ENCODE measurements around the gene NOXA1.
A peak's percentile ranks its signal among the peaks of the same experiment; 100 is the strongest.

The NOXA1 gene

GRCh38 chr9:137454597-137455358, 31.6 kb downstream of the NOXA1 start:
- DNase-seq (ENCODE audit: low read depth in 3 of 3), result no peak

DNA sequence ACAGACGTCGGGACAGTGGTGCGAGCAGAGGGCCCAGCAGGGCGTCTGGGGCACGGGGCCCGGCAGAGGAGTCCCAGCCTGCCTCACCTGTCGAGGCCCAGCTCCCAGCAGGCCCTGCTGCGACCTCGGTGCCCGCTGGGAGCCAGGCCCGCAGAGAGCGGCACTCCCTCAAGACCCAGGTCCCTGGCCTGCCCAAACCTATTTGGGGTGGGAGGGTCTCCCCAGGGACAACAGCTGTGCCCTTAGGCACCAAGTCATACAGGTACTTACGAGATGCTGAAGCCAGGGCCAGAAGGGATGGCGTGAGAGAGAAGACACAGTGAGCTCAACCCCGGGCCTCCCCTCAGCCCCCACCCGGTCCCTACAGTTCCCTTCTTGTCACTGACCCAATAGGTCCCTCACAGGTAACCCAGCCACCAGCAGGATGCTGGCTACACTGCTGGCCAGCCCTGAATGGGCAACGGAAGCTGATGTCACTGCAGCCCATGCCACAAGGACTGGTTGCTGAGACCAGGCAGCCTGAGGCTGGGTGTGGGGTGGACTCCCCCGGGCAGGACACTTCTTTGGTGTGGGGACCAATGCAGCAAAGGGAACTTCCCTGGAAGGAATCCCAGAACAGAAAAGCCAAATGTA, 32.3 kb downstream of the NOXA1 start:
- no peak for DNase-seq (ENCODE audit: low read depth in 3 of 3)

DNA sequence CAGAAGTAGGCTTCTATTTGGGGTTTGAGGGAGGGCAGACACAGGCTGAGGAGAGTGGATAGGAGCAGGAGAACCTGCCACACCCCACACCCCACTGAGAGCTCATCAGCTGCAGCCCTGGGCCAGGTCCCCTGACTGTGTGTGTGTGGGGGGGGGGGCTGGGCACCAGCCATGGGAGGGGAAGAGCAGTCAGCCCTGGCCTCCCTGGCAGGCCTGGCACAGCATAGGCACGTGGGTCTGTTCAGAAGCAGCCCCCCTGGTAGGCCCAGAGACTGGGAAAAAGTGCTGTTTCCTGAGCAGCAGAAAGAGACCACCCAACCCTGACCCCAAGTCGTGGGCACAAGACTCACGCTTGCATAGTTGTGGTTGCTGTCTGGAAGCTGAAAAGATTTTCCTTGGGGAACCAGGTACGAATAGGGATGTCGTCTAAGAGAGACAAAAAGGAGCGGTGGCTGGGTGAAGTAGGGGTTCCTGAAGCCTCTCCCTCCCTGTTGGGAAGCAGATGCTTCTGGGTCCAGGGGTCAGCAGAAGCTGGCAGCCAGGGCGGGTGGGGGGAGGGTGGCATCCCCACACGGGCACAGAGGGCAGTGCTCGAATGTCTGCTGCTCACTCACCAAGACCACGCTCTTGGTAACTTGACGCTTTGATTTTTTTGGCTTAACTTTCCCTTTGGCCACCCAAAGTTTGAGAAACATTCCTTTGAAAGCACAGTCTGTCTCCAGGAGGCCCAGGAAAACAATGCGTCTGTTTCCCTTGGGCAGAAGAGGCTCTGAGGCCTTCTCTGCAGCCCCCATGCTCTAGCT, 33.1 kb downstream of the NOXA1 start:
- no peak for DNase-seq (ENCODE audit: low read depth in 3 of 3)

- DNase-seq (ENCODE audit: low read depth in 3 of 3), result no peak
These were observed 33.7 kb downstream of the NOXA1 start for GRCh38 chr9:137456864-137457405.

- DNase-seq (ENCODE audit: low read depth in 3 of 3), result no peak
These were observed 34.4 kb downstream of the NOXA1 start for GRCh38 chr9:137457406-137458193.

DNA sequence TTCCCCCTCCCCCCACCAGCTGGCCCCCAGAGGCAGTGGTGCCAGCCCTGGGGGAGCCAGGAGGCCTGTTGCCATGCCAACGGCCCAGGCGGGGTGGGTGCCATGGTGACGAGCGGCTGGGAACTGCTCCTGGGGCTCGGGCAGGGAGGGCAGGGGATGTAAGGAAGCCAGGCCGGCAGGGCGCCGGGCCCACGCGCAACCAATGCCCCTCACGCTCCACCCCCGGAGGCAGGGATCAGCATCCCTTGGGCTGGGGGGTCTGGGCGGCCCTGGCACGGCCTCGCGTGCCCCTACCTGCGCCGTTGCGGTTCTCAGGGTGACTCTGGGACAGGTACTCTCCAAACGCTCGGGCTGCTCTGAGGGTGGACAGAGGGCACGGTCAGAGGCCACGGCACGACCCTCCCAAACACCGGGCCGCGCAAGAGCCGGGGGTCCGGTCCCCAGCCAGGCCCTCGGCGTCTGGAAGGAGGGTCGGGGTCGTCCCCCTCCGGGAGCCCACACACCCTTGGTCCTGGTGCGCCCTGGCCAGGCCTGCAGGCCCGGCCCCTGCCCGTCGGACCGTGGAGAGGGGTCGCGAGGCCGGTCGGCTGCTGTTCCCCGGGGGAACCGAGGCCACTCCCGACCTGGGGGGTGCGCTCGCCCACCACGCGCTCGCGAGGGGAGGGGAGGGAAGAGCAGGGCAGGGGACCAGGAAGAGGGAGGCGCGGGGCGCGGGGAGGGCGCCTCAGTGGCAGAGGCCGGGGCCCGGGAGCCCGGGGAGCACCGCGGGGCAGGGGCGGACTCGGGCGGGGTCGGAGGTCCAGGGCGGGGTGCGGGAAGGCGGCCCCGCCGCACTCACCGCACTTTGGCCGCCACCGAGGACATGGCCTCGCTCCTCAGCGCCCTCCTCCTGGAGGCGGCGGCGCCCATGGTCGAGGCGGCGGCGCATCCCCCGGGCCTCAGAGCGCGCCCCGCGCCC, 35.3 kb downstream of the NOXA1 start:
- DNase-seq (ENCODE audit: low read depth in 3 of 3), result no peak

DNA sequence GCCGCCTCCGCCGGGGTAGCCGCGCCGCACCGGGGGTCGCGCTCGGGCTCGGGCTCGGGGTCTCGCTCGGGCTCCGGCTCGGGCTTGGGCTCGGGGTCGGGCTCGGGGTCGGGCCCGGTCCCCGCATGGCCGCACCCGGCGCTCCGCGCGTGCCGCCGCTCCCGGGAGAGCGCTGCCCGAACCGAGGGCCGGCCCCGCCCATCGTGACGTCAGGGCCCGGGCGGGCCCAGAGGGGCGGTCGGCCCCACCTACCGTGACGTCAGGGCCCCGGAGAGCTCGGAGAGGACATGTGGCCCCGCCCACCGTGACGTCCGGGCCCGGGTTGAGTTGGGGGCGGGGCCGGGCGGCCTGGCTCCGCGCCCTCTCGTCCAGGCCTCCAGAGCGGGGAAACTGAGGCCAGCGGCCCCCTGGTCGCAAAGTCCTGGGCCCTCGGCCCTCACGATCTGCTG, 36.0 kb downstream of the NOXA1 start, which contains the start of gene NSMF:
TSS of gene NSMF (minus strand) at position 183 of the 449 bp plus-strand sequence. CDS start 232 bp downstream, outside the sequence.
- DNase-seq (ENCODE audit: low read depth in 3 of 3), result peak; percentile 86 to 98 (median 95)

GRCh38 chr9:137459601-137460362, 36.6 kb downstream of the NOXA1 start:
- DNase-seq (ENCODE audit: low read depth in 3 of 3), result no peak

DNA sequence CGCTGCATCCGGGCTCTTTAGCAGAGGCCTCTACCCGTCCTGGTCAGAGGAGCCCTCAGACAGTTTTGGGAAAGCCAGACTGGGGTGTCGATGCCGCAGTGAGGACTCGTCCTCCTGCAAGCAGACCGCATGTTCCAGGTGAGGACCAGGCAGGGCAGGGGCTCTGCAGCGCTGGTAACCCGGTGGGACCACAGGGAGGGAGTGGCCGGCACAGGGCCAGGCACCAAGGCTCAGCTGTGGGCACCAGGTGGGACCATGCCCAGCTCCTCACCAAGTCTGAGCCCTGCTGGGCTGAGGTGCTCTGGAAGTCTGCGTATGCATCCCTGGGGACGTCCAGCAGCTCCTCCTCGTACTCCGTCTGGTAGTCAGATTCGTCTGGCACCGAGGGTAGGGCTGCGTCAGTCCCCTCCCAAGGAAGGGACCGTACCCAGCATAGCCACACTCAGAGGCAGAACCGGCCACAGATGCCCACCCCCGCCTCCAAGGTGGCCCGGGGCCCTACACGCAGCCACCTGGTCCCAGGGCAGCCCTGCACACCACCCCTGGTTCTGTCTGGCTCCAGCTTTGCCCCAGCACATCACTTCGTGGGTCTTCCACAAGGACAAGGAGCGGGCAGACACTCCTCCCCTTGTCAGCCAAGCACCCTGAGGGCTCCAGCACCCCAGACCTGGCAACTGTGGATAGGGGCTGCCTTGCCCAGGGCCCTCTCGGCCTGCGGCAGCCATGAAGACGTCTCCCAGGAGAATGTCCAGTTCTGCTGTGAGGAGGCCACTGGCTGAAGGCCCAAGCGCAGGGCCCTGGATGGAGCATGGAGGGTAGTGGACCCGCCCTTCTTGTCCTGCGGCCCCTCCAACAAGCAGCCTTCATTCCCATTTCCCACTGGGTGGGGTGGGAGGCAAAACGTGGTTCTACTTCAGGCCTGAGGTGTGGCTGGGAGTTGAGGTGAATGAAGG, 37.4 kb downstream of the NOXA1 start:
- no peak for DNase-seq (ENCODE audit: low read depth in 3 of 3)

DNA sequence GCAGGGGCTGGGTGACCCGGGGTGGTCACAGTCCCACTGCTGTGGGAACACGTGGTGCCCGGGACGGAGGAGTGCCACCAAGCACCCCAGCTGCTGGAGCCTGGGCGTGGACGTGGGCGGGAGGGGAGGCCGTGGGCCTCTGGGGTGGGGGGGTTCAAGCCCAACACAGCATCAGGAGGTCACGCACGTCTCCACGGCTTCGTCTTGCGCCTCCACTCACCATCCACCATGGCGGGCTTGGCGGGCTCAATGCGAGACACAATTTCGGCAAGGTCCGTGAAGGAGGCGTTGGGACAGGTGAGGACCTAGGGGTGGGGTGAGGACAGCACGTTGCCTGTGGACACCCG, 38.1 kb downstream of the NOXA1 start:
- DNase-seq (ENCODE audit: low read depth in 3 of 3), result no peak

DNA sequence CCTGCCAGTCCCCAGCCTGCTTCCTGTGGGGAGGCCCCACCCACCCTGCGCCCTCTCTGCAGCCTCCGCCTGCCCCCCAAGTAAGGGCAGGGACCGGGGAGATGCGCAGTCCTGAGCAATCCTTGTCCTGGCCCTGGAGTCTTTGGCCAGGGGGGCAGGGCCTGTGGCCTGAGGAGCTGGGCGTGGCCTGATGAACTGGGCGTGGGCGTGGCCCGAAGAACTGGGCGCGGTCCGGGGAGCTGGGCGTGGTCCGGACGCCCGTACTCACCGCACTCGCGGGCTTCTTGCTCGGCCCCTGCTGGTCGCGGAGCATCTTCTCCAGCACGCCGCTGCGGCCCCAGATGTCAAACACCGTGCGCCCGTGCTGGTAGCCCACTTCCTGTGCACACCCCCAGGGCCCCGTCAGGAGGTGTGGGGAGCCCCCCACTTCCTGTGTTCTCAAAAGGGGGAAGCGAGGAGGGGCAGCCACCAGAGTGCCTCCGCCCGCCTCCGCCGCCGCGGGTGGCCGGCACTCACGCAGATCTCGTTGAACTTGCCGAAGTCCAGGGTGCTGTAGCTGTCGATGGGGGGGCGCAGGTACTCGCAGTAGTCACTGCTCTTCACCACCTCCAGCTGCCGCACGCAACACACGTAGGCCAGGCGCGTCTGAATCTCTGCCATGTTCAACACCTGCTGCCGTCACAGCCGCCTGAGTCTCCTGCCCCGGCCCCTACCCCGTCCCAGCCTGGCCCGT, 38.6 kb downstream of the NOXA1 start:
- DNase-seq (ENCODE audit: low read depth in 3 of 3), result peak; percentile 64 to 77 (median 70)

DNA sequence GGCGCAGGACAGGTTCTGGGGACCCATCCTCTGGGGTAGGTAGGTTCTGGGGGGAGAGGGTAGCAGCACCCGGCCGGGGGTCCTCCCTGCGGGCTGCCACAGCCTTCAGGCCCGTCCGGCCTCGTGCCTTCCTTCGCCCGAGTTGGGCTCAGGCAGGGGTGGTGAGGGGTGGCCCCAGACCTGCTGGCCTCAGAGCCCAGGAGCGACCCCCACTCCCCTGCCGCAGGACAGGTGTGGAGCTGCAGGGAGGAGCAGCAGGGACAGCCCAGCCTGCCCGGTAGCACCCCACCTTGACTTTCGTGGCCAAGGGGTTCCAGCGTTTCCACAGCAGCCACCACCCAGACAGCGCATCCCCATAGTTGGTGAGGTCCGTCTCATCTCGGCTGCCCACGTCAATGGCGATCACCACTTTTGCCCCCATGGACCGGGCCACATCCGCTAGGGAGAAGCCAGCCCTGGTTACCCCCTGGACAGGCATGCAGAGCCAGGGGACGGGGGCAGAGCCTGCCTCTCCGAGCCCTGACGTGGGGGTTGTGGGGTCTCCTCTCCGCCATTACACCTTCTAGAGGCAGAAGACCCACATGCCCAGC, 39.3 kb downstream of the NOXA1 start:
- no peak for DNase-seq (ENCODE audit: low read depth in 3 of 3)

GRCh38 chr9:137462986-137463930, 40.1 kb downstream of the NOXA1 start:
- DNase-seq (ENCODE audit: low read depth in 3 of 3), result no peak

- no peak for DNase-seq (ENCODE audit: low read depth in 3 of 3)
These were observed 40.7 kb downstream of the NOXA1 start for GRCh38 chr9:137463931-137464290.

- no peak for DNase-seq (ENCODE audit: low read depth in 3 of 3)
These were observed 41.3 kb downstream of the NOXA1 start for GRCh38 chr9:137464291-137464999.

All from stimulated activated CD4-positive, alpha-beta T cell treated with anti-CD3 and anti-CD28 coated beads, TNF-alpha, amount 100 ng/mL, for 48 hours (primary cell).